NT2/D1 (cell line): ENCODE results near the gene AFDN.

Source experiments
- DNase-seq: peaks from one replicate; pipeline ENCODE4 v3.0.0-alpha.2; 2011; ENCODE audit warnings: low read depth, low spot score
- H3K27me3 ChIP-seq: 2 replicates; pipeline ENCODE4 v1.6.0; 2011; ENCODE audit warnings: mild to moderate bottlenecking; ENCODE audit not compliant: insufficient read length, insufficient read depth
- H3K36me3 ChIP-seq: 2 replicates; pipeline ENCODE4 v1.6.1; 2011; ENCODE audit warnings: mild to moderate bottlenecking, low read length, mixed read lengths; ENCODE audit not compliant: insufficient read depth, insufficient read length
- H3K4me1 ChIP-seq: 2 replicates; pipeline ENCODE4 v1.5.1; 2011; ENCODE audit not compliant: insufficient read depth, insufficient read length
- H3K4me3 ChIP-seq: 2 replicates; pipeline ENCODE4 v1.5.1; 2011; ENCODE audit warnings: low read depth; ENCODE audit not compliant: insufficient read length
- H3K9ac ChIP-seq: 2 replicates; pipeline ENCODE4 v1.6.0; 2011; ENCODE audit warnings: low read depth; ENCODE audit not compliant: insufficient read length
- H3K9me3 ChIP-seq: 2 replicates; pipeline ENCODE4 v1.5.1; 2011; ENCODE audit warnings: mild to moderate bottlenecking, low read length; ENCODE audit not compliant: insufficient read depth
- SUZ12 ChIP-seq: IDR thresholded peaks from 2 replicates; pipeline ENCODE4 v1.6.1; 2011; ENCODE audit not compliant: insufficient read length, insufficient read depth; ENCODE audit errors: extremely low read depth
- YY1 ChIP-seq: IDR thresholded peaks from 2 replicates; pipeline ENCODE4 v1.6.1; 2011; ENCODE audit not compliant: insufficient read length, insufficient read depth
- ZNF274 ChIP-seq: IDR thresholded peaks from 2 replicates; pipeline ENCODE4 v1.6.1; 2011; ENCODE audit warnings: mild to moderate bottlenecking, low read depth, low read length

Gene AFDN

GRCh38 chr6:167937948-167938911 is 111.5 kb downstream of the AFDN start:
- TF ChIP-seq ZNF274 (no peak), YY1 (no peak)
- peaks cover 19% of the 10 kb centered on the region for H3K36me3 ChIP-seq

GRCh38 chr6:167941822-167942221 is 115.1 kb downstream of the AFDN start:
- TF ChIP-seq YY1, result no peak
- Histone ChIP-seq H3K9ac (no peak overlapping the region), H3K9me3 (no peaks in the 10 kb centered on the region), H3K4me3 (no peak overlapping the region), H3K36me3 (peaks cover 40% of the 10 kb centered on the region), H3K4me1 (no peaks in the 10 kb centered on the region), H3K27me3 (no peaks in the 10 kb centered on the region)
- no peak for DNase-seq

More at GRCh38 chr6:167937948-167938911, 111.5 kb downstream of the AFDN start:
- DNase-seq, result no peak
- Histone ChIP-seq H3K4me1 (no peaks in the 10 kb centered on the region), H3K9ac (no peak overlapping the region), H3K4me3 (no peak overlapping the region), H3K27me3 (no peaks in the 10 kb centered on the region), H3K9me3 (no peaks in the 10 kb centered on the region)

GRCh38 chr6:167944130-167944529 is 117.4 kb downstream of the AFDN start:
- Histone ChIP-seq H3K9me3 (no peaks in the 10 kb centered on the region), H3K4me3 (no peak overlapping the region), H3K36me3 (peaks cover 55% of the 10 kb centered on the region), H3K27me3 (no peaks in the 10 kb centered on the region), H3K4me1 (no peaks in the 10 kb centered on the region), H3K9ac (no peak overlapping the region)
- DNase-seq, result no peak
- TF ChIP-seq SUZ12 (no peak), YY1 (no peak), ZNF274 (no peak)

GRCh38 chr6:167946007-167946406 is 119.3 kb downstream of the AFDN start:
- Histone ChIP-seq H3K4me3 (no peak overlapping the region), H3K9me3 (no peaks in the 10 kb centered on the region), H3K27me3 (no peaks in the 10 kb centered on the region), H3K9ac (no peak overlapping the region), H3K36me3 (peaks cover 66% of the 10 kb centered on the region), H3K4me1 (no peaks in the 10 kb centered on the region)
- no peak for DNase-seq
- no peak for TF ChIP-seq YY1
- TF ChIP-seq SUZ12, result no peak
- no peak for TF ChIP-seq ZNF274

- H3K4me1 ChIP-seq, result no peaks in the 10 kb centered on the region
- no peaks in the 10 kb centered on the region for H3K27me3 ChIP-seq
- H3K9ac ChIP-seq, result no peak overlapping the region
- H3K4me3 ChIP-seq, result no peak overlapping the region
- TF ChIP-seq YY1 (no peak), SUZ12 (no peak), ZNF274 (no peak)
- H3K36me3 ChIP-seq, result peaks cover 72% of the 10 kb centered on the region
- H3K9me3 ChIP-seq, result no peaks in the 10 kb centered on the region
- DNase-seq, result no peak
Measured at GRCh38 chr6:167946604-167947003, 119.9 kb downstream of the AFDN start.

GRCh38 chr6:167947716-167948115 is 121.0 kb downstream of the AFDN start:
- TF ChIP-seq YY1 (no peak), ZNF274 (no peak), SUZ12 (no peak)
- Histone ChIP-seq H3K9me3 (no peaks in the 10 kb centered on the region), H3K4me3 (no peak overlapping the region), H3K9ac (no peak overlapping the region), H3K36me3 (peaks cover 81% of the 10 kb centered on the region), H3K4me1 (no peaks in the 10 kb centered on the region), H3K27me3 (no peaks in the 10 kb centered on the region)
- no peak for DNase-seq

GRCh38 chr6:167948716-167949115 is 122.0 kb downstream of the AFDN start:
- no peaks in the 10 kb centered on the region for H3K9me3 ChIP-seq
- no peak for DNase-seq
- no peak overlapping the region for H3K9ac ChIP-seq
- peaks cover 81% of the 10 kb centered on the region for H3K36me3 ChIP-seq
- no peak overlapping the region for H3K4me3 ChIP-seq
- TF ChIP-seq YY1 (no peak), ZNF274 (no peak), SUZ12 (no peak)
- no peaks in the 10 kb centered on the region for H3K27me3 ChIP-seq
- no peaks in the 10 kb centered on the region for H3K4me1 ChIP-seq
